NOMO-1 (cell line): ENCODE measurements around the gene CELF5.
"Not testable (repeated sequence)": the region's sequence is repeated elsewhere in the genome, so short reads cannot be mapped to it uniquely, and the experiment has no call there.

ENCODE experiments used
- DNase-seq, 2 experiments: peaks; one replicate each; lab custom pipeline; 2025; ENCODE audit not compliant: unreplicated experiment in 2 of 2; lab: John Stamatoyannopoulos, UW

Gene CELF5

GRCh38 chr19:3189702-3190469 is 34.6 kb upstream of the CELF5 start:
- no peak for DNase-seq

- DNase-seq: no peak
Observed at GRCh38 chr19:3190470-3190770, 34.0 kb upstream of the CELF5 start.

- DNase-seq: no peak
Observed at GRCh38 chr19:3190921-3191805, 33.3 kb upstream of the CELF5 start.

GRCh38 chr19:3191806-3192104 is 32.7 kb upstream of the CELF5 start:
- DNase-seq: not testable (repeated sequence)

GRCh38 chr19:3192228-3192635 is 32.2 kb upstream of the CELF5 start:
- DNase-seq: no peak

DNA sequence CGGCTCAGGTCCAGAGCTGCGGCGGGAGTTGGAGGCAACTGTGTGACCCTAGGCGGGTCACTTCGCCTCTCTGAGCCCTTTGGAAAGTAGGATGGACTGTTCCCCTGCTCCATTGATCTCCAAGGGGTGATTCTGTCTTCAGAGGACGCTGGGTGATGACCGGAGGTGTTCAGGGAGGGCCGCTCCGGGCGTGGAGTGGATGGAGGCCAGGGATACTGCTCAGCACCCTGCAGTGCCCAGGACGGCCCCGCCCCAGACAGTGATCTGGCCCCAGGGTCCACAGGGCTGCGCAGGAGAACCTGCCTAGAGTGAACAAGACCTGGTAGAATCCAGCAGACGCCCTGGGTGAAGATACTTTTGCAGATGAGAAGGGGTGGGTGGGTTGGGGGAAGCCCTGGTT is 31.8 kb upstream of the CELF5 start:
- DNase-seq: no peak

DNA sequence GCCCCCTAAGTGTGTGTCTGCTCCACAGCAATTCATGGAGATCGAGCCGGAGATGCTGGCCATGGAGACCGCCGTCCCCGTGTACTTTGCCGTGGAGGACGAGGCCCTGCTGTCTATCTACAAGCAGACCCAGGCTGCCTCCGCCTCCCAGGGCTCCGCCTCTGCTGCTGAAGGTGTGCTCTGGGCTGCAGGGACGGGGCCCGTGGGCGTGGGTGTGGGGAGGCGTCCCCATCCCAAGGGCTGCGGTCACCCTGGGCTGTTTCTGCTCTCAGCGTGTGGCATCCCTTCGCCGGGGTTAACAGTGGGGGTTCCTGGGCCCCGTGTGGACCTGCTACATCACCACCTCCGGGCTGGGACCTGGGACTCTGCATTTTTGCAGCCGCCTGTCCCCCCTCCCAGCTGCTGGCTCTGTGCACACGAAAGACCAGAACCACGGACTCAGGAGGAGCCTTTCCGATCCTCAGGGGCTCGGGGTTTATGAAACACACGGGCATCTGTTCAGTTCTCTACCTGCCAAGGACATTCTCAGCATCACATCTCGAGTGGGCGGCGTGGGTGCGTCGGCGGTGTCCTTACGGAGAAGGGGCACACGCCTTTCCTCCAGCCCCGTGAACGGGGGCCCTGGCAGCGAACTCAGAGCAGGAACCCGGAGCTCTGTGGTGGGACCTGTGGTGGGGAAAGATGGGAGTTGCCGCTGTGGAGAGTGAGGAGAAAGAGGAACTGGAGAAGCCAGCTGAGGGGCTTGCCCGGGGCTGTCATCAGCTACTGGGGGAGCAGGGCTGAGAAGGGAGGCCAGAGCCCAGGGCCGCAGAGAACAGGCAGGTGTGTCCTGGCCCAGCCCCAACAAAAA is 31.0 kb upstream of the CELF5 start:
- peak in 1 of 2 experiments; percentile 4 for DNase-seq

DNA sequence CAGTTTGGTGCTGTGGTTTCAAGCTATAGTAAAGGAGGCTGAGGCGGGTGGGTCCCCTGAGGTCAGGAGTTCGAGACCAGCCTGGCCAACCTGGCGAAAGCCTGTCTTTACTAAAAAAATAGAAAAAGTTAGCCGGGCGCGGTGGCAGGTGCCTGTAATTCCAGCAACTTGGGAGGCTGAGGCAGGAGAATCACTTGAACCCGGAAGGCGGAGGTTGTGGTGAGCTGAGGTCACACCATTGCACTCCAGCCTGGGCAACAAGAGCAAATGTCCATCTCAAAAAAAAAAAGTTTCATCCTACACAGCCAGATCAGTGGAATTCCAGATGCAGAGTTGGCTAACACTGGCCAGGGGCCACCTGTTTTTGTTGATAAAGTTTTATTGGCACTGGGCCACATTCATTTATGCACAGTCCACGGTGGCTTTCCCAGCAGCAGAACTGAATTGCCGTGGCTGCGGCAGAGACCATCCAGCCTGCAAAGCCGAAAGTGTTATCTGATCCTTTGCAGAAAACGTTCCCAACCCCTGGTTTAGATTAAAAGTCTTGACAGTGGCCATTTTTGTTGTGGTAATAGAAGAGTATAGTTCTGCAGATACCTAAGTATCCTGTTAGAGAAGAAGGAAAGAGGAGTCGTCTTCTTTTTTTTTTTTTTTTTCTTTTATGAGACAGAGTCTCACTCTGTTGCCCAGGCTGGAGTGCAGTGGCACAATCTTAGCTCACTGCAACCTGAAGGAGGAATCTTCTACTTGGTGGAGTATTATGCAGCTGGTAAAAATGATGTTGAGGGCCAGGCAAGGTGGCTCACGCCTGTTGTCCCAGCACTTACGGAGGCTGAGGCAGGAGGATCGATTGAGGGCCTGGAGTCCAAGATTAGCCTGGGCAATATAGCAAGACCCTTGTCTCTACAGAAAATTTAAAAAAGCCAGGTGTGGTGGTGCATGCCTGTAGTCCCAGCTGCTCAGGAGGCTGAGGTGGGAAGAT is 30.1 kb upstream of the CELF5 start:
- no peak for DNase-seq

DNA sequence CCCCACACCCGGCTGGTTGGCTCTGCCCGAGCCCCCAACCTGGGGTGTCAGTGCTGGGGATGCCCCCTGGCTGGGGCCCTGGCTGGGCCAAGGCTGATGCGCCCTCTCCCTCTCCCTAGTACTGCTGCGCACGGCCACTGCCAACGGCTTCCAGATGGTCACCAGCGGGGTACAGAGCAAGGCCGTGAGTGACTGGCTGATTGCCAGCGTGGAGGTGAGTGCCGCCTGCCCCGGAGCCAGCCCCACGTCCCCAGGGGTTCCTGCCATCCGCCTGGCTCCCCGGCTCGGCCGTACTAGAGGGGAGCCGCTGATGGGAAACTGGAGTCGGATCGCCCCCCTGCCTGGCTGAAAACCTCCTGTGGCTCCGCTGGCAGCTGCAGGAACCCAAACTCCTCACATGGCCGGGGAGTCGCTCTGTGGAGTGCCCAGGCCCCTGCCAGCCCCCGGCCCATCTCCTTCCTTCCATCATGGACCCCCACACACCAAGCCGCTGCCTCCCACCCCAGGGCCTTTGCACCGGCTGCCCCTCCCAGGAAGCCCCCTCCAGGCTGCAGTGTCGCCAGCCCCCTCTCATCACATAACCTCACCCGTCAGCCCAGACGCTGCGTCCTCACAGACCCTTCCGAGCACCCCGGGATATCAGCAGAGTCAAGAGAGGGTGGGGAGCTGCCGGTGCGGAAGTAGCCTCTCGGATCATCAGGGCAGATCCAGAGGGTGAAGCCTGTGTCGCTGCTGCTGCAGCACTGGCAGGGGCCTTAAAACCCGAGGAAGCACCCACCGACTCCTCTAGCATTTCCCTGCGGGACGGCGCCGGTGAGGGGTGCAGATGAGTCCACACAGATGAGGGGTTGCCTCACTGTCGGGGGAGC is 28.2 kb upstream of the CELF5 start:
- no peak for DNase-seq

- DNase-seq: no peak
Observed at GRCh38 chr19:3196933-3197205, 27.6 kb upstream of the CELF5 start.

DNA sequence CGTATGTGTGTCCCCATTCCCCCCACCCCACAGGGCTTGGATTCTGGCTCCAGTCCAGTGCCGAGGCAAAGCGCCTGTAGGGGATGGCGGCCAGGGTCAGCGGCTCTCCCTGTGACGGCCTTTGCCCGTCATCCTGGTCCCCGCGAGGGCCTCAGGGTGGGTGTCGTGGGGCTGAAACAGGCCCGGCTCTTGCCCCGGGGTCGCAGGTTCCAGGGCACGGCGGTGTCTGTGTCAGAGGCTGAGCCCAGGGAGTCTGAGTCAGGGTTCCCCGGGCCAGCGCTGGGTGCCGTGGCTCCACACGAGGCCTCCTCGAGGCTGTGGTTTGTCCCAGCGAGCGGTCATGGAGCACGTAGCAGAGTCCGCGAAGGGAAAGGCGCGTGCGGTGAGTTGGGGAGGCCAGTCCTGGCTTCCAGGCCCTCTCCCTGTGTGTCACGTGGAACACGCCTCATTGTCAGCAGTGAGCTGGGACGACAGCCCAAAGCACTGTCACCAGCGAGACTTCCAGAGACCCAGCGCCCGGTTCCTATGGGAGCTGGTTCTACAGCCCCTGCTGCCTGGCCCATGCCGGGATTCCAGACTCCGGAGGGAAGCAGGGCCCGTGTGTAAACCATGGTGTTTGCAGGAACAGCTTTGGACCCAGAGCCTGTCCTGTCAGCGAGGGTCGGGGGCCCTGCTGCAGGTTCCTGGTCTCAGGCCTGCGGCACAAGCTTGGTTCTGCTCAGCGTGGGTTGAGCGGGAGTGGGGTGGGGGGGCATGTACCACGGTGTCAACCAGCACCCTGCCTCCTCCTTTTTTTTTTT is 25.4 kb upstream of the CELF5 start:
- DNase-seq: no peak

DNA sequence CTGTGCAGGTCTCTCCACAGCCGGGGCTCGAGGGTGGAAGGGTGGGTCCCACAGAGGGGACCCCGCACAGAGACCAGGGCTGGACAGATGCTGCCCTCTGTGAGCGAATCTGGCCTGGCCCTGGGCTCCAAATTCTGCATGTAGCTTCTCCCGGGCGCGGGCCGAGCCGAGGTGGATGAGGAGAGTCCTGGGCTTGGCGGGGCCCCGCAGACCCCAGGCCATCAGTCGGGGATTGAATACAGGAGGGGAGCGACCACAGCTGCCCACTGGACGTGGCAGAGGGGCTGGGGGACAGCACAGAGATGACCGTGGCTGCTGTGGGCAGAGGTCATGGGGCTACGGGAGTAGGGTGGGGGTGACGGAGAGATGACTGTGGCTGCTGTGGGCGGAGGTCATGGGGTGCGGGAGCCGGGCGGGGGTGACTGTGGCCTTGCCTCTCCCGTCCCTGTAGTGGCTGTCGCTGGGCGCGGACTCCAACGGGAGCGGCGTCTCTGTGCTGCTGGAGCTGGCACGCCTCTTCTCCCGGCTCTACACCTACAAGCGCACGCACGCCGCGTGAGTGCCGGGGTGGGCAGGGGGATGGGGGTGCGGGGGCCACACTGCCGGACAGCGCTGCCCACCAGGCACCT is 23.3 kb upstream of the CELF5 start:
- no peak for DNase-seq

GRCh38 chr19:3201911-3202310 is 22.6 kb upstream of the CELF5 start:
- DNase-seq: no peak

DNA sequence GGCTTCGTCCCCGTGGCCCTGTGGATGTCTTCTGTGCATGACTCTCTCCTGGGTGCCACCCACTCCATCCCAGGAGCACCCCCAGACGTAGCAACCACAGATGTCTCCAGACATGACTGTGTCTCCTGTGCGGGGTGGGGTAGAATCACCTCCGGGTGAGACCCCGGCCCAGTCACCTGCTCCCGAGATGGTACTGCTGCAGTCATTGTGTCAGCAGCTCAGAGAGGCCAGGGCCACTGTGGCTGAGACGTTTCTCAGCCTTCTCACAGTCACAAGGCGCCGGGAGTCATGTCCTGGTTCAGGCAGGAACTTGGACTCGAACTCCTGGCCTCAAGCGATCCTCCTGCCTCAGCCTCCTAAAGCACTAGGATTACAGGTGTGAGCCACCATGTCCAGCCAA is 22.1 kb upstream of the CELF5 start:
- DNase-seq: no peak

DNA sequence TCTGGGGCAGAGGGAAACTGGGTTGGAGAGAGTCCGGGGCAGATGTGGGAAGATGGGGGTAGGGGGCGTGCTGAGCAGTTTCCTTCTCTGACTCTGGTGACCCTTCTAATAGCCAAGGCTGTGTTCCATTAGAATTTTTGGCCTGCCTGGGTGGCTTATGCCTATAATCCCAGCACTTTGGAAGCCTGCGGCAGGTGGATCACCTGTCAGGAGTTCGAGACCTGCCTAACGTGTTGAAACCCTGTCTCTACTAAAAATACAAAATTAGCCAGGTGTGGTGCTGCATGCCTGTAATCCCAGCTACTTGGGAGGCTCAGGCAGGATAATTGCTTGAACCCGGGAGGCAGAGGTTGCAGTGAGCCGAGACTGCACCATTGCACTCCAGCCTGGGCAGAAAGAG is 21.6 kb upstream of the CELF5 start:
- DNase-seq: not testable (repeated sequence)

DNA sequence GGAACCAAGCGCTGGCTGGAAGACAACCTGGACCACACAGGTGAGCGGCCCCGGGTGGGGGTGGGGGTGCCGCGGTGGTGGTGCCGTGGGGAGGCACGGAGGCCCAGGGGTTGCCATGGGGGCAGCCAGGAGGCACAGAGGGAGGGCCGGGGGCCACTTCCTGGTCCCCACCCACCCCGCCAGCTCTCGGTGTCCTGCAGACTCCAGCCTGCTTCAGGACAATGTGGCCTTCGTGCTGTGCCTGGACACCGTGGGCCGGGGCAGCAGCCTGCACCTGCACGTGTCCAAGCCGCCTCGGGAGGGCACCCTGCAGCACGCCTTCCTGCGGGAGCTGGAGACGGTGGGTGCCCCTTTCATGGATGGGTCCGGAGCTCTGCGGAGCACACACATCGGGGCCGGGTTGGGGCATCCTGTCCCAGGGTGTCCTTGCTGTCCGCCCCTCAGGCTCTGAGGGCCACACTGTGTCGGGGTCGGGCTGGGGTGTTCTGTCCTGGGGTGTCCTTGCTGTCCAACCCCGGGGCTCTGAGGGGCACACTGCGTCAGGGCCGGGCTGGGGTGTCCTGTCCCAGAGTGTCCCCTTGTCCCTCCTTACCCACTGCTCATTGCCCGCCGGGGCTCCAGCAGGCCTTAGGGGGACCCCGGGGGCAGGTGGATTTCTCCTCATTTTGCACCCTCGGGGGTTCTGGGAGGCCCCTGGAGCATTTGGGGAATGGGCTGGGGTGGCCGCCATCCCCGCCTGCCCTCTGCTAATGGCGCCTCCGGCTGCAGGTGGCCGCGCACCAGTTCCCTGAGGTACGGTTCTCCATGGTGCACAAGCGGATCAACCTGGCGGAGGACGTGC is 20.4 kb upstream of the CELF5 start:
- no peak for DNase-seq

- no peak for DNase-seq
Observed at GRCh38 chr19:3204646-3205275, 19.7 kb upstream of the CELF5 start.
